ENCODE results near the gene RAD51B.

DNA sequence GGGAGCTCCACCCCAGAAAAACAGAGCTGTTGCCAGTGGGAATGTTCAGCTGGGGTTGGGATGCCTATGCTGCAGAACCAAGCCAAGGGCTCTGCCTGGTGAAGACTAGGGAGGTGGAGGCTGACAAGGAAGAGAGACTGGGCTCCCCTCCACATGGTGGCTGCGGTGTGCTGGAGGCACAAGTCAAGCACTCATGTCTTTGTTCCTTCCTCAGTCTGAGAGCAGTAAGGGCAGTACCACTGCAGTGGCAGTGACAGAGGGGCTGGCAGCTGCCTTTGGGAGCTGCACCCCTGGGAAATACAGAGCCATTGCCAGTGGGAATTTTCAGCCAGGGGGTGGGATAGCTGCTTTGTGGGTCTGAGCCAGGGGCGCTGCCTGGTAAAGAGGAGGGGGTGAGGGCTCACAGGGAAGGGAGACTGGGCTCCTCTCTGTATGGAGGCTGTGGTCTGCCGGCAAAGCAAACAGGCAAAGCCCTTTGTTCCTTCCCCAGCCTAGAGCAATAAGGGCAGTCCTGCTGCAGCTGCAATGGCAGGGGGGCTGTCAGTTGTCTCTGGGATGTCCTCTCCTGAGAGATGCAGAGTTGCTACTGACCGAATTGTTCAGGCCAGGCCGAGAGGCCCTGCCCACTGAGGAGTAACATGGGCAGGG, 255.9 kb downstream of the RAD51B start:
- TF ChIP-seq, protein P1, sequence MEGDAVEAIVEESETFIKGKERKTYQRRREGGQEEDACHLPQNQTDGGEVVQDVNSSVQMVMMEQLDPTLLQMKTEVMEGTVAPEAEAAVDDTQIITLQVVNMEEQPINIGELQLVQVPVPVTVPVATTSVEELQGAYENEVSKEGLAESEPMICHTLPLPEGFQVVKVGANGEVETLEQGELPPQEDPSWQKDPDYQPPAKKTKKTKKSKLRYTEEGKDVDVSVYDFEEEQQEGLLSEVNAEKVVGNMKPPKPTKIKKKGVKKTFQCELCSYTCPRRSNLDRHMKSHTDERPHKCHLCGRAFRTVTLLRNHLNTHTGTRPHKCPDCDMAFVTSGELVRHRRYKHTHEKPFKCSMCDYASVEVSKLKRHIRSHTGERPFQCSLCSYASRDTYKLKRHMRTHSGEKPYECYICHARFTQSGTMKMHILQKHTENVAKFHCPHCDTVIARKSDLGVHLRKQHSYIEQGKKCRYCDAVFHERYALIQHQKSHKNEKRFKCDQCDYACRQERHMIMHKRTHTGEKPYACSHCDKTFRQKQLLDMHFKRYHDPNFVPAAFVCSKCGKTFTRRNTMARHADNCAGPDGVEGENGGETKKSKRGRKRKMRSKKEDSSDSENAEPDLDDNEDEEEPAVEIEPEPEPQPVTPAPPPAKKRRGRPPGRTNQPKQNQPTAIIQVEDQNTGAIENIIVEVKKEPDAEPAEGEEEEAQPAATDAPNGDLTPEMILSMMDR (IDR thresholded peaks at IDR 0.05), result no peak
- no peak for TF ChIP-seq EP300 (IDR thresholded peaks at IDR 0.05)

Data from ovary (tissue), 3 donors.